ENCODE data around the gene GRK5. TPM values are rescaled to one million over a fixed set of nuclear protein-coding genes. Genes with fewer than 3 reads are reported as not detected.
"Not testable (repeated sequence)": the region's sequence is repeated elsewhere in the genome, so short reads cannot be mapped to it uniquely, and the experiment has no call there.

GRK5 gene
- total RNA-seq, 1 experiment from 2014 or later = 1.2 TPM

- Histone ChIP-seq H3K36me3 (replicated peaks; ENCODE audit: control insufficient read depth, insufficient read depth, low read length) (no peaks in the 10 kb centered on the region), H3K4me3 (ENCODE audit: insufficient read depth, low read depth, low read length) (no peak overlapping the region), H3K27me3 (ENCODE audit: control insufficient read depth, insufficient read depth, low read length) (no peaks in the 10 kb centered on the region; the same call in 1 of the 2 replicates)
- no peak for DNase-seq
These were observed 52.0 kb downstream of the GRK5 start for GRCh38 chr10:119259345-119259744.

- not testable (repeated sequence) for H3K27me3 ChIP-seq (ENCODE audit: control insufficient read depth, insufficient read depth, low read length)
These were observed 53.6 kb downstream of the GRK5 start for GRCh38 chr10:119261016-119261415.

GRCh38 chr10:119263951-119264617 is 56.7 kb downstream of the GRK5 start:
- H3K4me3 ChIP-seq (ENCODE audit: insufficient read depth, low read depth, low read length) = no peak overlapping the region
- no peaks in the 10 kb centered on the region for H3K36me3 ChIP-seq (replicated peaks; ENCODE audit: control insufficient read depth, insufficient read depth, low read length)
- no peaks in the 10 kb centered on the region for H3K27me3 ChIP-seq (ENCODE audit: control insufficient read depth, insufficient read depth, low read length)
- DNase-seq = no peak

More at GRCh38 chr10:119261016-119261415, 53.6 kb downstream of the GRK5 start:
- DNase-seq; H3K36me3 ChIP-seq (replicated peaks; ENCODE audit: control insufficient read depth, insufficient read depth, low read length); H3K4me3 ChIP-seq (ENCODE audit: insufficient read depth, low read depth, low read length): not testable (repeated sequence)

- Histone ChIP-seq H3K4me3 (ENCODE audit: insufficient read depth, low read depth, low read length) (no peak overlapping the region), H3K27me3 (ENCODE audit: control insufficient read depth, insufficient read depth, low read length) (no peaks in the 10 kb centered on the region), H3K36me3 (replicated peaks; ENCODE audit: control insufficient read depth, insufficient read depth, low read length) (no peaks in the 10 kb centered on the region)
- no peak for DNase-seq
These were observed 58.3 kb downstream of the GRK5 start for GRCh38 chr10:119265691-119266090.

- H3K27me3 ChIP-seq (ENCODE audit: control insufficient read depth, insufficient read depth, low read length) = no peaks in the 10 kb centered on the region
- no peaks in the 10 kb centered on the region for H3K36me3 ChIP-seq (replicated peaks; ENCODE audit: control insufficient read depth, insufficient read depth, low read length)
- no peak for DNase-seq
- no peak overlapping the region for H3K4me3 ChIP-seq (ENCODE audit: insufficient read depth, low read depth, low read length)
These were observed 60.0 kb downstream of the GRK5 start for GRCh38 chr10:119267384-119267783.

- Histone ChIP-seq H3K36me3 (replicated peaks; ENCODE audit: control insufficient read depth, insufficient read depth, low read length) (no peaks in the 10 kb centered on the region), H3K27me3 (ENCODE audit: control insufficient read depth, insufficient read depth, low read length) (no peaks in the 10 kb centered on the region), H3K4me3 (ENCODE audit: insufficient read depth, low read depth, low read length) (no peak overlapping the region)
- no peak for DNase-seq
These were observed 61.1 kb downstream of the GRK5 start for GRCh38 chr10:119268428-119268827.

GRCh38 chr10:119268871-119269506 is 61.6 kb downstream of the GRK5 start:
- DNase-seq = no peak
- no peaks in the 10 kb centered on the region for H3K36me3 ChIP-seq (replicated peaks; ENCODE audit: control insufficient read depth, insufficient read depth, low read length)

GRCh38 chr10:119269737-119270136 is 62.4 kb downstream of the GRK5 start:
- no peaks in the 10 kb centered on the region for H3K36me3 ChIP-seq (replicated peaks; ENCODE audit: control insufficient read depth, insufficient read depth, low read length)
- no peak for DNase-seq

More at GRCh38 chr10:119268871-119269506, 61.6 kb downstream of the GRK5 start:
- Histone ChIP-seq H3K4me3 (ENCODE audit: insufficient read depth, low read depth, low read length) (no peak overlapping the region), H3K27me3 (ENCODE audit: control insufficient read depth, insufficient read depth, low read length) (no peaks in the 10 kb centered on the region)

GRCh38 chr10:119270762-119271366 is 63.5 kb downstream of the GRK5 start:
- Histone ChIP-seq H3K4me3 (ENCODE audit: insufficient read depth, low read depth, low read length) (no peak overlapping the region), H3K27me3 (ENCODE audit: control insufficient read depth, insufficient read depth, low read length) (no peaks in the 10 kb centered on the region), H3K36me3 (replicated peaks; ENCODE audit: control insufficient read depth, insufficient read depth, low read length) (no peaks in the 10 kb centered on the region)
- no peak for DNase-seq

More at GRCh38 chr10:119269737-119270136, 62.4 kb downstream of the GRK5 start:
- Histone ChIP-seq H3K4me3 (ENCODE audit: insufficient read depth, low read depth, low read length) (no peak overlapping the region), H3K27me3 (ENCODE audit: control insufficient read depth, insufficient read depth, low read length) (no peaks in the 10 kb centered on the region)

DNA sequence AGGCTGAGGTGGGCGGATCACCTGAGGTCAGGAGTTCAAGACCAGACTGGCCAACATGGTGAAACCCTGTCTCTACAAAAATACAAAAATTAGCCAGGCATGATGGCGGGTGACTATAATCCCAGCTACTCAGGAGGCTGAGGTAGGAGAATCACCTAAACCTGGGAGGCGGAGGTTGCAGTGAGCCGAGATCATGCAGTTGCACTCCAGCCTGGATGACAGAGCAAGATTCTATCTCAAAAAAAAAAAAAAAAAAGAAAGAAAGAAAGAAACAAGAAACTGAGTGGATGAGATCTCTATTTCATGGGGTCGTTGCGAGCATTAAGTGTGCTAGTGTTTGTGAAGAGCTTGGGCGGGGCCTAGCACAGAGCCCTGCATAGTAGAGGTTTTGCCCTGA is 65.0 kb downstream of the GRK5 start:
- not testable (repeated sequence) for DNase-seq; H3K4me3 ChIP-seq (ENCODE audit: insufficient read depth, low read depth, low read length)

GRCh38 chr10:119272736-119273135 is 65.4 kb downstream of the GRK5 start:
- no peak overlapping the region for H3K4me3 ChIP-seq (ENCODE audit: insufficient read depth, low read depth, low read length)
- no peak for DNase-seq
- H3K27me3 ChIP-seq (ENCODE audit: control insufficient read depth, insufficient read depth, low read length) = no peaks in the 10 kb centered on the region
- no peaks in the 10 kb centered on the region for H3K36me3 ChIP-seq (replicated peaks; ENCODE audit: control insufficient read depth, insufficient read depth, low read length)

More for the DNA sequence above, 65.0 kb downstream of the GRK5 start:
- not testable (repeated sequence) for H3K27me3 ChIP-seq (ENCODE audit: control insufficient read depth, insufficient read depth, low read length); H3K36me3 ChIP-seq (replicated peaks; ENCODE audit: control insufficient read depth, insufficient read depth, low read length)

GRCh38 chr10:119273413-119273812 is 66.0 kb downstream of the GRK5 start:
- H3K4me3 ChIP-seq (ENCODE audit: insufficient read depth, low read depth, low read length) = no peak overlapping the region
- H3K27me3 ChIP-seq (ENCODE audit: control insufficient read depth, insufficient read depth, low read length) = no peaks in the 10 kb centered on the region
- DNase-seq = no peak
- no peaks in the 10 kb centered on the region for H3K36me3 ChIP-seq (replicated peaks; ENCODE audit: control insufficient read depth, insufficient read depth, low read length)

- Histone ChIP-seq H3K36me3 (replicated peaks; ENCODE audit: control insufficient read depth, insufficient read depth, low read length) (no peaks in the 10 kb centered on the region), H3K4me3 (ENCODE audit: insufficient read depth, low read depth, low read length) (no peak overlapping the region), H3K27me3 (ENCODE audit: control insufficient read depth, insufficient read depth, low read length) (no peaks in the 10 kb centered on the region)
- no peak for DNase-seq
These were observed 67.2 kb downstream of the GRK5 start for GRCh38 chr10:119274519-119275045.

GRCh38 chr10:119275085-119275484 is 67.7 kb downstream of the GRK5 start:
- no peaks in the 10 kb centered on the region for H3K27me3 ChIP-seq (ENCODE audit: control insufficient read depth, insufficient read depth, low read length)
- no peaks in the 10 kb centered on the region for H3K36me3 ChIP-seq (replicated peaks; ENCODE audit: control insufficient read depth, insufficient read depth, low read length)
- no peak overlapping the region for H3K4me3 ChIP-seq (ENCODE audit: insufficient read depth, low read depth, low read length)
- DNase-seq = no peak

DNA sequence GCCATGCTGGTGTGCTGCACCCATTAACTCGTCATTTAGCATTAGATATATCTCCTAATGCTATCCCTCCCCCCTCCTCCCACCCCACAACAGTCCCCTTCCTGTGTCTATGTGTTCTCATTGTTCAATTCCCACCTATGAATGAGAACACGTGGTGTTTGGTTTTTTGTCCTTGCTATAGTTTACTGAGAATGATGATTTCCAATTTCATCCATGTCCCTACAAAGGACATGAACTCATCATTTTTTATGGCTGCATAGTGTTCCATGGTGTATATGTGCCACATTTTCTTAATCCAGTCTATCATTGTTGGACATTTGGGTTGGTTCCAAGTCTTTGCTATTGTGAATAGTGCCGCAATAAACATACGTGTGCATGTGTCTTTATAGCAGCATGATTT is 68.8 kb downstream of the GRK5 start:
- not testable (repeated sequence) for H3K36me3 ChIP-seq (replicated peaks; ENCODE audit: control insufficient read depth, insufficient read depth, low read length); H3K4me3 ChIP-seq (ENCODE audit: insufficient read depth, low read depth, low read length); DNase-seq; H3K27me3 ChIP-seq (ENCODE audit: control insufficient read depth, insufficient read depth, low read length)

Measured in H7 (cell line).